ENCODE data around the gene APOL2. TPM values are rescaled to one million over a fixed set of nuclear protein-coding genes. Genes with fewer than 3 reads are reported as not detected.

Gene APOL2
- total and polyA plus RNA-seq, 4 donors, result 29.5 to 46.3 (median 35.3) TPM

DNA sequence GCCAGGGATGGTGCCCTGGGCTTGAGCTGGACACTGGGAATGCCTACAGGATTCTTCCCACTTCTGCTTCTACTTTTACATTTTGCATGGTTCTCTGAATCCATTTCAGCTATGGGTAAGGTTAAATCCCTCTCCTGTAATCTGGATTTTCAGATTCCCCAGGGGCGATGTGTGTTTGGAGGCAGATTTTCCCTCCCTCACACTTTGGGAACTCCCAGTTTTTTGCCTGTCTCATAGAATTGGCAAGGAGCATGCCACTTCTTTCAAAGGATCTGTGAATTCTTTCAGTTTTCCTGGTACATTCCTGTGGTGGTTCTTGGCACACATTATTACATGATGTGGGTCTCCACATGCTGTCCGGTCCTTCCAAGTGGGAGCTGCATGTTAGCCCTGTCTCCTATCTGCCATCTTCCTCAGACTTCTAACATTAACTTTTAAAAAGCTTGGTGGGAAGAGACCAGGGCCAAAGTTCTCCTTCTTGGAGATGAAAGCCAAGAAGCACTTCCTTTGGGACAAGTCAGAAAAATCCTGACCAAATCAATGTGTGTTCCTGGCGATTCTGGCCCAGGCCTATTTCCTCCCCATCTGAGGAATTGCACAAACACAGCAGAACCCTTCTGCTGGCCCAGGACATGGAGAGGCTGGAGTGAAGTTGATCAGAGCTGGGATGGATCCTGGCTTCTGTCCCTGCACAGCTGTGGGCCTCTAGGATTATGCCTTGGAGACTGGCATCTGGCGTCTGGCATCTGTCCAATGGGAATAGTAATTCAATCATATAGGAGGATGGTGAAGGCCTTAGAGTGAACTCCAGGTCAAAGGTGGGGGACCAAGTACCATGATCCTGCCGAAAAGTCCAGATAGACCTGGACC lies 5.4 kb upstream of the APOL2 start:
- H3K4me1 ChIP-seq (ENCODE audit: control insufficient read depth in 5 of 5, insufficient read depth in 5 of 5, low read length in 5 of 5), result peaks cover 0 to 10% (median 1%) of the 10 kb centered on the region in 5 donors
- H3K36me3 ChIP-seq (ENCODE audit: control insufficient read depth in 4 of 4, insufficient read depth in 4 of 4, low read length in 4 of 4), result no peaks in the 10 kb centered on the region
- no peaks in the 10 kb centered on the region for H3K9me3 ChIP-seq (ENCODE audit: control insufficient read depth in 4 of 4, insufficient read depth in 3 of 4, low read length in 3 of 4)
- no peak overlapping the region for H3K4me3 ChIP-seq
- WGBS, 2 donors, result 79 to 91% methylated on average over 5 of the region's 5 CpGs
- DNase-seq (no peak), ATAC-seq (ENCODE audit: insufficient read depth, low FRiP score) (no peak)
- H3K9ac ChIP-seq (ENCODE audit: insufficient read depth in 1 of 2, low read length in 2 of 2), result no peak overlapping the region
- peak overlapping the region in 1 of 2 donors; percentile 36 for H3K27ac ChIP-seq (ENCODE audit: low read depth in 1 of 2, low read length in 1 of 2)
- no peaks in the 10 kb centered on the region for H3K27me3 ChIP-seq (ENCODE audit: control insufficient read depth in 3 of 3, insufficient read depth in 3 of 3, low read length in 2 of 3)
- TF ChIP-seq, protein P1, sequence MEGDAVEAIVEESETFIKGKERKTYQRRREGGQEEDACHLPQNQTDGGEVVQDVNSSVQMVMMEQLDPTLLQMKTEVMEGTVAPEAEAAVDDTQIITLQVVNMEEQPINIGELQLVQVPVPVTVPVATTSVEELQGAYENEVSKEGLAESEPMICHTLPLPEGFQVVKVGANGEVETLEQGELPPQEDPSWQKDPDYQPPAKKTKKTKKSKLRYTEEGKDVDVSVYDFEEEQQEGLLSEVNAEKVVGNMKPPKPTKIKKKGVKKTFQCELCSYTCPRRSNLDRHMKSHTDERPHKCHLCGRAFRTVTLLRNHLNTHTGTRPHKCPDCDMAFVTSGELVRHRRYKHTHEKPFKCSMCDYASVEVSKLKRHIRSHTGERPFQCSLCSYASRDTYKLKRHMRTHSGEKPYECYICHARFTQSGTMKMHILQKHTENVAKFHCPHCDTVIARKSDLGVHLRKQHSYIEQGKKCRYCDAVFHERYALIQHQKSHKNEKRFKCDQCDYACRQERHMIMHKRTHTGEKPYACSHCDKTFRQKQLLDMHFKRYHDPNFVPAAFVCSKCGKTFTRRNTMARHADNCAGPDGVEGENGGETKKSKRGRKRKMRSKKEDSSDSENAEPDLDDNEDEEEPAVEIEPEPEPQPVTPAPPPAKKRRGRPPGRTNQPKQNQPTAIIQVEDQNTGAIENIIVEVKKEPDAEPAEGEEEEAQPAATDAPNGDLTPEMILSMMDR (IDR thresholded peaks at IDR 0.05; ENCODE audit: control extremely low read depth, extremely low read depth), result no peak

DNA sequence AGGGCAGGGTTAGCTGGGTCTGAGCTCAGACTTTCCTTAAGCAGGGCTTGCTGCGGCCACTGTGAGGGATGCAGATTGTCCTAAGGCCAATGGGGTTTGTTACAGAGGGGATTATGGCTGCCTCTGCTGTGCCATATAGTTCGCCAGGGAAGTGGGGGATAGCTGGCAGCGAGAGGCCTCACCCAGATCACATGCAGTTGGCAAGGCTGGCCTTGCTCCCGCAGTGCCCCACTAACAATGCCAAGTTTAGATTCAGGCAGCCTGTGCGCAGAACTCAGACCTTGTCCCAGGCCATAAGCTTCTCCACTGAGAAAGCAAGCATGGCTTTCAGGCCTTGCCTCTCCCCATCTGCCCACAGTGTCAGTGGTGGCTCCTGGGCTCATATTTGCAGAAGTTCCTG lies 4.7 kb upstream of the APOL2 start:
- Histone ChIP-seq H3K4me1 (ENCODE audit: control insufficient read depth in 5 of 5, insufficient read depth in 5 of 5, low read length in 5 of 5) (peaks cover 0 to 10% (median 1%) of the 10 kb centered on the region in 5 donors), H3K36me3 (ENCODE audit: control insufficient read depth in 4 of 4, insufficient read depth in 4 of 4, low read length in 4 of 4) (no peaks in the 10 kb centered on the region), H3K9ac (ENCODE audit: insufficient read depth in 1 of 2, low read length in 2 of 2) (no peak overlapping the region), H3K27ac (ENCODE audit: low read depth in 1 of 2, low read length in 1 of 2) (peak overlapping the region in 1 of 2 donors; percentile 56), H3K9me3 (ENCODE audit: control insufficient read depth in 4 of 4, insufficient read depth in 3 of 4, low read length in 3 of 4) (no peaks in the 10 kb centered on the region), H3K27me3 (ENCODE audit: control insufficient read depth in 3 of 3, insufficient read depth in 3 of 3, low read length in 2 of 3) (no peaks in the 10 kb centered on the region), H3K4me3 (no peak overlapping the region)
- ATAC-seq (ENCODE audit: insufficient read depth, low FRiP score), result no peak
- DNase-seq, result no peak
- WGBS, 2 donors, result 87 to 96% methylated on average over 5 of the region's 5 CpGs
- TF ChIP-seq, protein P1 (IDR thresholded peaks at IDR 0.05; ENCODE audit: control extremely low read depth, extremely low read depth), result no peak

DNA sequence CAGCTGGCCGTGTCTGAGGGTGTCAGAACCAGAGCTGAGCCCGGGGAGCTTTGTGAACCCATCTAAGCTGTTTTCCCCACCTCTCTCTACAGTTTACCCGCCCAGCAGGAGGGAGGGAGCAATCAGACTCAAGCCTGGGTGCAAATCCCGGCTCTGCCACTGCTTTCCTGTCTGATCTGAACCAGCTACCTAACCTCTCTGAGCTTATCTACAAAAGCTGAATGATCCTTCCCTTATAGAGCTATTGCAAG lies 252 bp downstream of the APOL2 start:
- no peaks in the 10 kb centered on the region for H3K9me3 ChIP-seq (ENCODE audit: control insufficient read depth in 4 of 4, insufficient read depth in 3 of 4, low read length in 3 of 4)
- WGBS, 2 donors, result 0% methylated on average over 4 of the region's 4 CpGs
- H3K36me3 ChIP-seq (ENCODE audit: control insufficient read depth in 4 of 4, insufficient read depth in 4 of 4, low read length in 4 of 4), result peaks cover 0 to 6% (median 0%) of the 10 kb centered on the region in 4 donors
- H3K27me3 ChIP-seq (ENCODE audit: control insufficient read depth in 3 of 3, insufficient read depth in 3 of 3, low read length in 2 of 3), result no peaks in the 10 kb centered on the region
- H3K4me3 ChIP-seq, result peak overlapping the region; percentile 82
- DNase-seq (no peak), ATAC-seq (ENCODE audit: insufficient read depth, low FRiP score) (no peak)
- H3K4me1 ChIP-seq (ENCODE audit: control insufficient read depth in 5 of 5, insufficient read depth in 5 of 5, low read length in 5 of 5), result peaks cover 12 to 33% (median 17%) of the 10 kb centered on the region in 5 donors
- peak overlapping the region; percentile 4 to 98 for H3K9ac ChIP-seq (ENCODE audit: insufficient read depth in 1 of 2, low read length in 2 of 2)
- TF ChIP-seq, protein P1 (IDR thresholded peaks at IDR 0.05; ENCODE audit: control extremely low read depth, extremely low read depth), result no peak
- peak overlapping the region; percentile 95 to 96 for H3K27ac ChIP-seq (ENCODE audit: low read depth in 1 of 2, low read length in 1 of 2)
